Pancreas (tissue), 10 donors: ENCODE results near the gene DYNLT2. TPM values are rescaled to one million over a fixed set of nuclear protein-coding genes. Genes with fewer than 3 reads are reported as not detected.
"Not testable (repeated sequence)": the region's sequence is repeated elsewhere in the genome, so short reads cannot be mapped to it uniquely, and the experiment has no call there.

Experiments used
- ATAC-seq, 4 donors: fragments of 200-7000 bp; cut with Tn5 transposase; one replicate each; pipeline versions ENCODE4 v1.8.0 to v1.9.1; 2020; ENCODE audit warnings: mild to moderate bottlenecking in 4 of 4, moderate library complexity in 4 of 4
- DNase-seq, 6 donors: peaks; one replicate each; pipeline ENCODE4 v3.0.0-alpha.2; 2020
- FAIRE-seq: peaks from 2 replicates; lab custom pipeline; 2012; peaks lifted over from hg19 to GRCh38; lab: Jason Lieb, UNC
- H3K27ac ChIP-seq, 4 donors: fragments of 200-600 bp; sonication (generic); 1 replicate in 3 of 4; 2 replicates in 1 of 4; pipeline versions ENCODE4 v1.5.0 to v1.8.0; 2020
- H3K27me3 ChIP-seq, 4 donors: fragments of 200-600 bp; one replicate each; pipeline ENCODE4 v1.8.0; 2021
- H3K36me3 ChIP-seq, 3 donors: fragments of 200-600 bp; sonication (generic) in 1 of 3; one replicate each; pipeline versions ENCODE4 v1.5.0 to v1.8.0; 2020 to 2021
- H3K4me1 ChIP-seq, 3 donors: fragments of 200-600 bp; one replicate each; pipeline ENCODE4 v1.8.0; 2021
- H3K4me3 ChIP-seq, 4 donors: fragments of 200-600 bp; sonication (generic) in 2 of 4; one replicate each; pipeline versions ENCODE4 v1.5.0 to v1.8.0; 2020 to 2021
- H3K9me3 ChIP-seq, 4 donors: fragments of 200-600 bp; one replicate each; pipeline ENCODE4 v1.8.0; 2021
- WGBS, 2 donors: extraction: QIAGEN DNeasy Blood & Tissue Kit; methylation state at CpG; one replicate each; pipeline ENCODE4 v1.1.7; 2013; 5-methylcytosine and 5-hydroxymethylcytosine counted together
- intact Hi-C, 3 donors: fragments of 100-400 bp; cut with DNase I; formaldehyde crosslinking; loops; one replicate each; pipeline versions ENCODE4 v1.11.1 to v1.14.2; 2022
- polyA plus RNA-seq, 2 donors: library from polyadenylated mRNA; stranded (reverse); fragments of 200-250 nt; gene quantifications; one replicate each; pipeline ENCODE4 v1.2.3, GENCODE V29; 2013
- total RNA-seq, 6 donors: library from RNA; stranded (reverse); fragmentation: NEBNext Ultra II Directional in 4 of 6; extraction: Animal tissue kit (Norgen Biotek cat#: 25700) in 4 of 6; gene quantifications; one replicate each; pipeline versions ENCODE4 v1.2.1 to v1.2.4, GENCODE V29; 2021 to 2023
- TF ChIP-seq, protein P1 (sequence below), 4 donors: fragments of 200-600 bp; sonication (generic) in 3 of 4; IDR thresholded peaks; one replicate each; pipeline versions ENCODE4 v1.5.0 to v1.8.0; 2021; ENCODE audit warnings: antibody characterized with exemption in 4 of 4
- donor health status: healthy with polysubstance abuse.
- donor health status: DM: no; HTN: no; CAD: no; lungs with moderate emphysema.
- donor health status: DM: no; HTN: no; CAD: no.
- donor health status: control.
- donor health status: control.
- donor health status: Bipolar disorder and iron deficiency.
- donor health status: DM: yes; HTN: yes; CAD: no.
- donor health status: DM: no; HTN: no; CAD: no.
- donor health status: DM: no; HTN: no; CAD: no.
- donor health status: DM: yes; HTN: yes; CAD: no.

DYNLT2 gene
- total and polyA plus RNA-seq, 8 donors = 0.20 to 2.9 (median 1.1) TPM

DNA sequence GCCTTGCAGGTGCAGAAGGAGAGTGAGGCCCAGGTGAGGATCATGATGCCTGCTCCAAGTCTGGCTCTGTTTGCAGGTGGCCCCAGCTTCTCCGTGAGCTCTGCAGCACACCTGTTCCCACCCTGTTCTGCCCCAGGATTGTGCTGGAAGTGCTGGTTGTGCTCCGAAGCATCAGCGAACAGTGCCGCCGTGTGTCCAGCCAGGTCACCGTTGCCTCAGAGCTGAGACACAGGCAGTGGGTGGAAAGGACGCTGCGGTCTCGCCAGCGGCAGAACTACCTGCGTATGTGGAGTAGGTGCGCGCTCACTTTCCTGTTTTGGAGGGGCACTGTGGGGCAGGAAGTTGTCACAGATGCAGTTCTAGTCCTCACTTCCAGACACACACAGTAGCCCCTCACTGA, 25.0 kb upstream of the DYNLT2 start:
- no peak overlapping the region for H3K4me3 ChIP-seq
- H3K9me3 ChIP-seq = no peaks in the 10 kb centered on the region
- H3K27ac ChIP-seq = no peak overlapping the region
- 94 to 95% methylated on average over 13 of the region's 13 CpGs for WGBS, 2 donors
- H3K4me1 ChIP-seq = no peaks in the 10 kb centered on the region
- H3K27me3 ChIP-seq = no peaks in the 10 kb centered on the region
- H3K36me3 ChIP-seq = peaks cover 0 to 9% (median 7%) of the 10 kb centered on the region in 3 donors
- FAIRE-seq (no peak), ATAC-seq (no peak), DNase-seq (peak in 1 of 6 donors; percentile 37)
- TF ChIP-seq, protein P1, sequence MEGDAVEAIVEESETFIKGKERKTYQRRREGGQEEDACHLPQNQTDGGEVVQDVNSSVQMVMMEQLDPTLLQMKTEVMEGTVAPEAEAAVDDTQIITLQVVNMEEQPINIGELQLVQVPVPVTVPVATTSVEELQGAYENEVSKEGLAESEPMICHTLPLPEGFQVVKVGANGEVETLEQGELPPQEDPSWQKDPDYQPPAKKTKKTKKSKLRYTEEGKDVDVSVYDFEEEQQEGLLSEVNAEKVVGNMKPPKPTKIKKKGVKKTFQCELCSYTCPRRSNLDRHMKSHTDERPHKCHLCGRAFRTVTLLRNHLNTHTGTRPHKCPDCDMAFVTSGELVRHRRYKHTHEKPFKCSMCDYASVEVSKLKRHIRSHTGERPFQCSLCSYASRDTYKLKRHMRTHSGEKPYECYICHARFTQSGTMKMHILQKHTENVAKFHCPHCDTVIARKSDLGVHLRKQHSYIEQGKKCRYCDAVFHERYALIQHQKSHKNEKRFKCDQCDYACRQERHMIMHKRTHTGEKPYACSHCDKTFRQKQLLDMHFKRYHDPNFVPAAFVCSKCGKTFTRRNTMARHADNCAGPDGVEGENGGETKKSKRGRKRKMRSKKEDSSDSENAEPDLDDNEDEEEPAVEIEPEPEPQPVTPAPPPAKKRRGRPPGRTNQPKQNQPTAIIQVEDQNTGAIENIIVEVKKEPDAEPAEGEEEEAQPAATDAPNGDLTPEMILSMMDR (IDR thresholded peaks at IDR 0.05) = no peak
- intact Hi-C loops = no loop called here

- no peak for DNase-seq
- no peaks in the 10 kb centered on the region for H3K4me1 ChIP-seq
- FAIRE-seq = no peak
- H3K27ac ChIP-seq = no peak overlapping the region
- H3K27me3 ChIP-seq = no peaks in the 10 kb centered on the region
- ATAC-seq = no peak
- intact Hi-C loops = no loop called here
- H3K36me3 ChIP-seq = peaks cover 0 to 9% (median 7%) of the 10 kb centered on the region in 3 donors
- TF ChIP-seq, protein P1 (IDR thresholded peaks at IDR 0.05) = no peak
- no peaks in the 10 kb centered on the region for H3K9me3 ChIP-seq
- WGBS, 2 donors = 90 to 94% methylated on average over 10 of the region's 10 CpGs
- H3K4me3 ChIP-seq = no peak overlapping the region
Observed at GRCh38 chr6:169775321-169775720, 23.9 kb upstream of the DYNLT2 start.

DNA sequence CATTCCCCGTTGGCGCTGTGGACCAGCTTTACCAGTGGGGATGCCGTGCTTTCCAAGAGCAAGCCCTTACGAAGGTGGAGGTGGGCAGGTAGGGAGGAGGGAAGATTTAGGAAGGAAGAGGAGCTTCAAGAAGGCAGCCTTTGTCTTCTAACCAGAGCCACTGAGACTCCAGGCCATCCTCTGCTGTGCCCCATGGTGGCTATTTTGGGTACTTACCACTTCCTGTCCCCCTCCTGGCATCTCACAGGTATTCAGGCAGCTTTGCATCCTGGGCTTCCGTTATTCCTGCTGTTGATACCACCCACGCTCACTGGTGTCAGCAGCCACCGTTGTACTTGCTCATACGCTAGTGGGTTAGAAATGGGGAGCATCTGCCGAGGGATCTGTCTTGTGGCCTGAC, 23.0 kb upstream of the DYNLT2 start:
- DNase-seq (no peak), FAIRE-seq (no peak), ATAC-seq (no peak)
- TF ChIP-seq, protein P1 (IDR thresholded peaks at IDR 0.05) = no peak
- 85 to 98% methylated on average over 9 of the region's 9 CpGs for WGBS, 2 donors
- Histone ChIP-seq H3K27me3 (no peaks in the 10 kb centered on the region), H3K36me3 (peaks cover 0 to 9% (median 7%) of the 10 kb centered on the region in 3 donors), H3K4me1 (no peaks in the 10 kb centered on the region), H3K9me3 (no peaks in the 10 kb centered on the region), H3K27ac (no peak overlapping the region), H3K4me3 (no peak overlapping the region)
- intact Hi-C loops = no loop called here

GRCh38 chr6:169766921-169767736, 15.8 kb upstream of the DYNLT2 start:
- Histone ChIP-seq H3K4me1 (no peaks in the 10 kb centered on the region), H3K27me3 (no peaks in the 10 kb centered on the region), H3K36me3 (peaks cover 0 to 14% (median 0%) of the 10 kb centered on the region in 3 donors), H3K4me3 (no peak overlapping the region), H3K27ac (no peak overlapping the region), H3K9me3 (no peaks in the 10 kb centered on the region)
- WGBS, 2 donors = 89 to 94% methylated on average over 13 of the region's 13 CpGs
- intact Hi-C loops = no loop called here
- FAIRE-seq (no peak), ATAC-seq (no peak), DNase-seq (no peak)
- TF ChIP-seq, protein P1 (IDR thresholded peaks at IDR 0.05) = no peak

- WGBS, 2 donors = 88 to 91% methylated on average over 5 of the region's 5 CpGs
- TF ChIP-seq, protein P1 (IDR thresholded peaks at IDR 0.05) = no peak
- Histone ChIP-seq H3K9me3 (no peaks in the 10 kb centered on the region), H3K4me1 (no peaks in the 10 kb centered on the region), H3K36me3 (peaks cover 0 to 14% (median 0%) of the 10 kb centered on the region in 3 donors), H3K27me3 (no peaks in the 10 kb centered on the region), H3K27ac (no peak overlapping the region), H3K4me3 (no peak overlapping the region)
- DNase-seq = no peak
- ATAC-seq = no peak
- FAIRE-seq = no peak
- intact Hi-C loops = no loop called here
Observed at GRCh38 chr6:169766232-169766631, 14.9 kb upstream of the DYNLT2 start.

DNA sequence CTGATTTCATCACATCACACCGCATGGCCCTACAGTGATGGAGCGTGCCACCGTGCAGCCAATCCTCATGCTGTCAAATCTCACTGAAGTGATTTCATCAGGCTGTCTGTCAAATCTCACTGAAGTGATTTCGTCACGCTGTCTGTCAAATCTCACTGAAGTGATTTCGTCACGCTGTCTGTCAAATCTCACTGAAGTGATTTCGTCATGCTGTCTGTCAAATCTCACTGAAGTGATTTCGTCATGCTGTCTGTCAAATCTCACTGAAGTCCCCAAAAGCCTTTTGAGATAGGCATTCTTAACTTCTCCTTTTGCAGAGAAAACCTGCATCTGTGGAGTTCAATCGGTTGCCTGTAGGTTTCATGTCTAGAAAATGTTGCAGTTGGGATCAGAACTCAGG, 14.4 kb upstream of the DYNLT2 start:
- H3K9me3 ChIP-seq, H3K4me1 ChIP-seq, H3K27ac ChIP-seq, intact Hi-C loops, FAIRE-seq, H3K4me3 ChIP-seq, ATAC-seq, H3K27me3 ChIP-seq, DNase-seq: not testable (repeated sequence)
- peaks cover 0 to 14% (median 0%) of the 10 kb centered on the region in 3 donors for H3K36me3 ChIP-seq
- WGBS, 2 donors = 90 to 96% methylated on average over 10 of the region's 10 CpGs
